Endometrial microvascular endothelial cells (primary cell): ENCODE data around the gene LRRC63. TPM values are rescaled to one million over a fixed set of nuclear protein-coding genes. Genes with fewer than 3 reads are reported as not detected.

Experiments
- total RNA-seq: library from RNA; depleted of rRNA; stranded (reverse); fragments of >200 nt; gene quantifications from one replicate; pipeline ENCODE4 v1.2.3, GENCODE V29; 2015; ENCODE audit errors: inconsistent ontology term

Gene LRRC63
- total RNA-seq, 1 donor from 2014 or later, result not detected

Other genes starting within 250 kb of the LRRC63 start
- 8.5 TPM for gene ZC3H13, start 159.2 kb upstream of the LRRC63 start, total RNA-seq
- not detected for gene CPB2, start 106.9 kb upstream of the LRRC63 start, total RNA-seq
- 4.6 TPM for gene LCP1, start 29.8 kb upstream of the LRRC63 start, total RNA-seq
- gene RUBCNL, start 175.3 kb downstream of the LRRC63 start, total RNA-seq, result not detected